ENCODE data around the gene AUH.
"Not testable (repeated sequence)": the region's sequence is repeated elsewhere in the genome, so short reads cannot be mapped to it uniquely, and the experiment has no call there.

AUH gene

DNA sequence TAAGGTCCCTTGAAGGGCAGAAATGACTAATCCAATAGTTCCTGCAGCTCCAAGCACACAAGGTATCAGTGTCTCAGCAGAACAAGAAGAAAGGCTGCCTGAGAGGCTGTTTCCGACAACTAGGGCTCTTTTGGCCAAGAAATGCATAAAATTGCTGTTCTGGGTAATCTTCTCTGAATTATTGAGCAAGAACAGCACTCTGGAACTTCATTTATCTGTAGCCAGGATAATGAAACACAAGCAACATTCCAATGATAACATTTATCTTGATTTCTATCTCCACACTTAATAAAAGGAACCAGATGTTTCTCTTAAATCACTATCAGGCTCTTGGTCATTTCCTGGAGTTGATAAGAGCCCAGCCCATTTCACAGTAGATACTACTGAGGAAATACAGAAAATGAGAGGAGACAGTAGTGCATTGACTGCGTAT is 17.0 kb upstream of the AUH start:
- no peak for DNase-seq

DNA sequence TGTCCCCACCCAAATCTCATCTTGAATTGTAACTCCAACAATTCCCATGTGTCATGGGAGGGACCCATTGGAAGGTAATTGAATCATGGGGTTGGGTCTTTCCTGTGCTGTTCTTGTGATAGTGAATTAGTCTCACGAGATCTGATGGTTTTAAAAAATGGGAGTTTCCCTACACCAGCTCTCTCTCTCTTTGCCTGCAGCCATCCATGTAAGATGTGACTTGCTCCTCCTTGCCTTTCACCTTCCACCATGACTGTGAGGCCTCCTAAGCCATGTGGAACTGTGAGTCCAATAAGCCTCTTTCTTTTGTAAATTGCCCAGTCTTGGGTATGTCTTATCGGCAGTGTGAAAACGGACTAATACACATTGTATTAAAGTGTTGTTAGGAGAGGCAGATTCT is 16.3 kb upstream of the AUH start:
- DNase-seq = not testable (repeated sequence)

DNA sequence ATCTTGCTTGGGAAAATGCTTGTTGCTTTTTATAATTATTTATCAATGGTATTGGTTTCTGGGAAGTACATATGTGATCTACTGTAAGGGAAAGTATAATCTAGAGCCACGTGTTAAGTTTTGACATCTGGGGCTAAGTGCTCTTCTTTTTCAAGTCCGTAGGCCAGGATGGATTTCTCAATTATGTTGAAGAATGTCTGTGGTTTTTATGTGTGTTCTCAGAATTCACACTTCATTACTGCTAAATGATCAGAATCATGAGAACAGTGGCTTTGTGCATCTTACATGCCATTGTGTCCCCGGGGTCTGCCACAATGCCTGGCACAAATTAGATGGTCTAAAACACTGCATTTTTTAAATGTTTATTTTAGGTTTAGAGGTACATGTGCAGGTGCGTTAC is 14.5 kb upstream of the AUH start:
- no peak for DNase-seq

DNA sequence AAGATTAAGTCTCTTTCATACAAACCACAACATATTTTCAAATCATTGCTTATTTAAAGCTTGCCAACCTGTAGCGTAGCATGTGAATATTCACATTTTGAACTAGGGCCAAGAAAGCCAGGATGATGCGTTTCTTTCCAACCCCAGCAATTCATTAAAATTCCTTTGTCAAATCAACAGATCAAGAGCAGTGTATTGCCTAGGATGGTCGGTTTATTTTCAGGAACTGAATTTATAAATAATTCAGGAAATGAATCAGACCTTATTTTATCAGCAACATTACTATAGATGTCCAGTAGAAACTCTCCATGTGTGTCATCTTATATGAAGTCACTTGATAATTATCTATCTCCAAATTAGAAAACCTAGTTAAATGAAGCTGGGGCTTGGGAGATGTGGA is 13.2 kb upstream of the AUH start:
- DNase-seq = no peak

DNA sequence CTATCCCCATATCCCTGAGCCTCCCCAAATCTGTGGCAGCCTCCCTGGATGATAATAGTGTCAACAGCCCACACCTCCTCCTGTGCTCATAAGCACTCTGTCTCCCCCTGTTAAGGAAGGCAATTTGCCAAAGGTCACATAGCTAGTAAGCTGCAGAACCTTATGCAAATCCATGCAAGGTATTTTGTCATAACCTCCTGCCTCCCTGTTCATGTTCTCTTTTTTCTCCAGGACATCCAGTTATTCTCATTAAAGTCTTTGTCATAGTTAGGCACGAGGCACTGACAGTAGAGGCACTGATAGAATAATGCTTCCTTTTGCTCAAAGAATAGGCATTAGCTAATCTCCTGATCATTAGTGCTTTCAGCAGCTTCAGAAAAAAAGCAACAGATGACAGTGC is 10.2 kb upstream of the AUH start:
- no peak for DNase-seq

DNA sequence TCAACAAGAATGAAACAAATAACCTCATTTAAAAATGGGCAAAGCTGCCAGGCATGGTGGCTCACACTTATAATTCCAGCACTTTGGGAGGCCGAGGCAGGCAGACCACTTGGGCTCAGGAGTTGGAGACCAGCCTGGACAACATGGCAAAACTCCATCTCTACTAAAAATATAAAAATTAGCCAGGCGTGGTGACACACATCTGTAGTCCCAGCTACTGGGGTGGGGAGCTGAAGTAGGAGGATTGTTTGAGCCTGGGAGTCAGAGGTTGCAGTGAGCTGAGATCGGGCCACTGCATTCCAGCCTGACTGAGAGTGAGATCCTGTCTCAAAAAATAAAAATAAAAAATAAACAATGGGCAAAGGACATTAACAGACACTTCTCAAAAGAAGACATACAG is 8.3 kb upstream of the AUH start:
- DNase-seq = not testable (repeated sequence)

DNA sequence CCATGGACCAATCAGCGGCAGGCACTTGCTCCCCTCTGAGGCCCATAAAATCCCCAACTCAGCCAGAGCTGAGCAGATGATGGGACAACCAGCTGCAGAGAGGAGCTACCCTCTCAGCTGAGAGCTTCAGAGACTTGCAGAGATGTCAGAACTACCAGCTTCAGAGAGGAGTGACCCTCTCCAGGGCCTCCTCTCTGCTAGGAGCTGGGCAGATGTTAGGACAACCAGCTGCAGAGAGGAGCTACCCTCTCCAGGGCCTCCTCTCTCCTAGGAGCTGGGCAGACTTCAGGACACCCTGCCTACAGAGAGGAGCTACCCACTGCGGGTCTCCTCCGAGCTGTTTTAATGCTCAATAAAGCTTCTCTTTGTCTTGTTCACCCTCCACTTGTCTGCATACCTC is 3.0 kb upstream of the AUH start:
- no peak for DNase-seq

DNA sequence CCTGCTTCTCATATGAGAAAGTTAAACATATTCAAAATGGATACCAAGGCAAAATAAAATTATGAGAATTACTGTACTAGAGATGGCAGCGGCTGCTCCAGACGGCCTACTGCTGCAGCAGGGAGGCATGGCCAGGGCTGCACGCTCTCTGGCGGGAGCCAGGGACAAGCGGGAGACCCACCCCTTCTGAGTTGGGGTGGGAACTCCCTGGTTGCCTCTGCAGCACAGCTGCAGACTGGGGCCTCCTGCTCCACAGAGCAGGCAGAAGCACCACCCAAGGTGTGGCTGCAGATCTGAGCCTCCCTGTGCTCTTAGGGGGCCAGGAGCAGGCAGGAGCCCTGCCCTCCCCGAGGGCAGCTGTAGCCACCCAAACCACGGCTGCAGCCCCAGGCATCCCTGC is 2.3 kb upstream of the AUH start:
- DNase-seq = no peak

DNA sequence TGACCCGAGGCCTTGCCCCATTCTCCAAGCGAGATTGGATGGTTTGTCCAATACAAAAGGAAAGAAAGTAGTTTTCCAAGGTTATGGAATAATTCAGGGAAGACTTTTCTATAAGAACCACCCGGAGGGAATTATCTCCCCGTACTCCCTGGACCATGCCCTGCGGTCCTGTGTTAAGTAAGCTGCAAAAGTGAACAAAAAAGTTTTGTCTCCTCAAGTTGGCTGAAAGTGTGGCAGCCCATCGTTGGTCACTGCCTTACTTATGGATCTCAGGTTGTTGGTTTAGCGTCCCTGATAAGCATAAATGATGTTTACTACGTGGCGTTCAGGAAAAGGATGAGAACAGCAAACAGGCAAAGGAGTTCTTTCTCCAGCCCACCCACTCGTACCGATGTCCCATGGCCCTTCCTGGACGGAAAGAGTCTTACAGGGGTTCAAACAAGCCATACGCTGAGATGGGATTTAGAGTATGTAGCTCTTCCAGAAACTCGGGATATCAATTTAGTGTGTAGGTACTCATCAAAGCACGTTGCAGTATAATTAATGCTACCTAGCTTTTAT is 413 bp upstream of the AUH start:
- DNase-seq = no peak

DNA sequence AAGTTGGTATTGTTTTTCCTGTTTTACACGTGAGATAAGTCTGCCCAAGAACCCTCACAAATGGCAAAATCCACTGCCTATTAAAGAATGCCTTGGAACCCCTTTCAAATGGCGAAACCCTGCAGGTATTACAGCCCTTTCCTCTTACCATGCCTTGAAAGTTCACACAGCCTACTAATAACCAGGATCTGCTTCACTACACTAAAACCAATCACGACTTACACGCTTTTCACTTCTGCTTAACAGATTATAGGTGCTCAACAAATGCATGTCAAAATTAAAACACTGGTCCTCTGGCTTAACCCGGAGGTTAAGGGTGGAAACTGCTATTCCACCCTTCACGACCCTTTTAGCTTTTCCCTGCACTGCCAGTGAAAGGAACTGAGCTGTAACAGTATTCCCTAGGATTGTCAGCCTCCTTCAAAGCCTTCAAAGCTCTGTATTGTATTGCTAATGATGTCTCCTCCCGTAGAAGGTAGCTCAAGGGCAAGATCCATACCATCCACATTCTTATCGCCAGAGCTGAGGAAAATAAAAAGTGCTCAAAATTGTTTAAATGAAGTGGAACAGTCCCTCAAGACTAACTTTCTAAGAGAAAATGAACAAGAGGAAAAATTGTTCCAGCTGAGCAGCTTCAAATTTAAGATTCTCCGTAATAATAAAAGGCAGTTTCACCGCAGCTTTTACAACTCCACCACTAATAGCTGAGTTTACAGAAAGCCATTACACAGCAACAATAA is 997 bp downstream of the AUH start:
- no peak for DNase-seq

DNA sequence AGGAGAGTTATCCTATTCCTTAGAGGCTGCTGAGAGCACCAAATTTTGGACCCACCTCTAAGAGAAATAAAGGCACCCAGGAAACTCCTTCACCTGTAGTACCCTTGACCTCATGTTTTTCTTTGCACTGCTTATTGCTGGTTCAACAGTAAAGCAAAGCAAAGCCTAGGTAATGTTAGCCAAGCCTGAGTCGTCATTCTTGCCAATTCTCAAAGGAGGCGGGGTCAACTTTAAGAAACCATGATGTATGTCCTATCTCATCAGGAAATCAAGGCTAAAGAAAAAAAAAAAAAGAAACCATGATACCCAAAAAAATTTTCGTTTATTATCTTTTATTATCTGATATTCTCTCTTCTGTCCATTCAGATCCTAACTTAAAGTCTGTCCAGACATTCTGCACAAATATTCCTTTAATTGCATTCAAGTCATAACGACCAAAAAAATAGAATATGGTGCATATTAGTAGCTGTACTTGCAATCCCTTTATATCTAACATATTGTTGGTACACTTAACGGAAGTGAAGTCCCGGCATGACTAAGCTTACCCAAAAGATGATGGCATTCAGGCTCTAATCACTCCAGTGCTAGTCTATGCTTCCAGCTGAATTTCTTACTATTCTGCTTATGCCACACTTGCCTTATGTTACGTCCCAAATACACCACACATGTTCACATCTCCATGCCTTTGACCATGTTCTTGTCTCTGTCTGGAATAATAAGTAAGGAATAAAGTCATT is 1.8 kb downstream of the AUH start:
- no peak for DNase-seq

DNA sequence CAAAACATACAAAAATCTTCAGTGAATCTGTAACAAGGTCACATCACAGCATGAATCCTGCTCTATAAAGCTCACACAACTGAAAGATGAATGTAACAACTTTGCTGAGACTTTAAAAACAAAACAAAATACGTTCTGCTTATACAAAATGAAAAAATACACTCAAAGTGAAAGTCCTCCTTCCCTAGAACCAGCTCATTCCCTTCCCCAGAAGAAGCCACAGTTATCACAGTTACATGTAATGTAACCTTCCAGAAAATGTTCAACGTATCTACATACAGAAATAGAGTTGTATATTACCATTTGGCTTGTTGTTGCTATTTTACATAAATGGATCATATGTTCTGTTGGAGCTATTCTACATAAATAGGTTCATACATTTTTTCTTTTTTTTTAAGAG is 2.6 kb downstream of the AUH start:
- no peak for DNase-seq

DNA sequence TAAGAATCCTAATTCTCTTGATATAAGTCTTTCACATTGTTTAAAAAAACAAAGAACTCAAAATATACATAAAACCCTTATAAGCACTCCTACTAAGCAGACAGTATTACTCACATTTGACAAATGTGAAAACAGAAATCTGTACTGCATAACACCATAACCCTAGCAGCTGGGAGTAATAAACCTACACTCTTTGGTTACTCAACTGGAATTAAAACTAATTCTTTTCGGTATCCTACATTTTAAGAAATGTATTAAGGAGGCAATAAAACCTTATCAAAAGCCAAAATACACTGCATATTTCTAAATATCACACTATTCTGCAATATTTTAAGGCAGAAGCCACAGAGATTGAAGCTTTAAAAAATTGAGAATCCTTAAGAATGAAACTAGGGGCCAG is 6.8 kb downstream of the AUH start:
- no peak for DNase-seq

DNA sequence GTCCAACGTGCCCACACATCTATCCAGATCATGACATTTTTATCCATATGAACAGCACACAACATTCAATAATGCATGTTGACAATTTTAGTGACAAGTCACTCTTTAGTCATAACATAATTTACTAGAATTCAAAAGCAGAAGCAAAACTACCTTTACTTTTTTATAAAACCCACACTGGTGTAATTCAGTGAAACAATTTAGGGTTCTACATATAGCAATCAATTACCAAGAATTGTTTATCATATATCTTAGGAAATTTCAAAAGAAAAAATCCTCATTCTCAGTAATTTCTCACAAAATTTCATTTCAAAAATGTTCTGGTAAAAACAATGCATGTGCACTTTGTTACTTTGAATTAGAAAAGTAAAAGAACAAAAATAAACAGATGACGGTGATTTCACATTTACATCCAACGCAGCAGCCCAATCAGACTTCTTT is 12.6 kb downstream of the AUH start:
- DNase-seq = no peak

DNA sequence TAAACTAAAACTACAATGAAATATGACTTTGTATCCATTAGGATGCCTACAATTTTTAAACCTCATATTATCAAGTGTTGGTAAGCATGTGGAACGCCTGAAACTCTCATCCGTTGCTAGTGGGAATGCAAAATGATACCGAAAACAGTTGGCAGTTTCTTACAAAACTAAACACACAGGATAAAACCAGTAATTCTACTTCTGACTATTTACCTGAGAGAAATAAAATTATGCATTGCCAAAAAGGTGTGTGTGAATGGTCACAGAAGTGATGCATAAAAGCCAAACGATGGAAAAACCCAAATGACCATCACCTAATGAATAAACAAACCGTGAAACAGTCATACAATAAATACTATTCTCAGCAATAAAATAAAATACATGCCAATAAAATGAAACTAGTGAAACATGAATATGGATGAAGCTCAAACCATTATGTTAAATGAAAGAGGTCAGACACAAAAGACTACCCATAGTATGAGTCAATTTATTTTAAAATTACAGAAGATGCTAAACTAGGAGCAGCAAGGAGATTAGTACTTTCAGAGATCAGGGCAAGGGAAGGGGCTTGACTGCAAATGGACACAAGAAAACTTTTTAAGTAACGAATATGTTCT is 13.4 kb downstream of the AUH start:
- no peak for DNase-seq

DNA sequence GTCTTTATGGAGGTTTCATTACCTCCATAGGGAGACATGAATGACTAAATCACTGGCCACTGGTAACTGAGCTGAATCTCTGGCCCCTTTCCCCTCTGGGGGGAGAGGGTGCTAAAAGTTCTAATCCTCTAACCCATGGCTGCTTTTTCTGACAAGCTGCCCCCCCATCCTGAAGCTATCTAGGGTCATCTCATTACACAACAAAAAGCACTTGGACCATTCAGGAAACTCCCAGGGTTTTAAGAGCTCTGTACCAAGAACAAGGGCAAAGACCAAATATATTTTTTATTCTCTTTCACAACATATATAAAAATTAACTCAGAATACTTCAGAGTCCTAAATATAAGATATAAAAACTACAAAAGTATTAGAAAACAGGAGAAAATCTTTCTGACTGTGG is 14.3 kb downstream of the AUH start:
- DNase-seq = no peak

DNA sequence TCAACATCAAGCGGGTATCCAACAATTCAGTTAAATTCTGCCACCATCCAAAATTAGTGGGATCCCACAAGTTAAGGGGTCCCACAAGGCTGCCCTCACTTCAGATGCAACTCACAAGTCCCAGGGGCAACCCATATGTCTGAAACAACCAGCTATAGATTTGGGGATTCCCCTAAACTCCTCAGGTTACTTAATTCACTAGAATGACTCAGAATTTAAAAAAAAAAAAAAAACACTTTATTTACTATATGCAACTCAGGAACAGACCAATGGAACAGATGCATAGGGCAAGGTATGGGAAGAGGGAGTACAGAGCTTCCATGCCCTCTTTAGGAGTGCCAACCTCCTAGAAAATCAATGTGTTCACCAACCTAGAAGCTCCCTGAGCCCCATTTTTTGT is 15.1 kb downstream of the AUH start:
- DNase-seq = no peak

DNA sequence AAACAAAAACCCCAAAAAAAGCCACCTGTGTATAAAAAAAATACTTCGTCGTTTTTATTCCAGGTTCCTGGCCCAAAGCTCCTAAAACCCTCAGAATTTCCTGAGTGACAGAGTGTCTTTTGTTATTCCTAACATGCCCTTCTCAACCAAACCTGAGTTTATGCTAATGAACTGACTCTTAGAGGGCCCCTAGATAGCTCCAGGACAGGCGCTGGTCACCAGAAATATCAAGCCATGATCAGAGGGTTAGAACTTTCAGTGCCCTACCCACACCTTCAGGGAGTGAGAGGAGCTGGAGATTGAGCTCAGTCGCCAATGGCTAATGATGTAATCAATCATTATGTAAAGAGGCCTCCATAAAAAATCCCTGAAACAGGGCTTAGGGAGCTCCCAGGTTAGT is 15.7 kb downstream of the AUH start:
- DNase-seq = no peak

DNA sequence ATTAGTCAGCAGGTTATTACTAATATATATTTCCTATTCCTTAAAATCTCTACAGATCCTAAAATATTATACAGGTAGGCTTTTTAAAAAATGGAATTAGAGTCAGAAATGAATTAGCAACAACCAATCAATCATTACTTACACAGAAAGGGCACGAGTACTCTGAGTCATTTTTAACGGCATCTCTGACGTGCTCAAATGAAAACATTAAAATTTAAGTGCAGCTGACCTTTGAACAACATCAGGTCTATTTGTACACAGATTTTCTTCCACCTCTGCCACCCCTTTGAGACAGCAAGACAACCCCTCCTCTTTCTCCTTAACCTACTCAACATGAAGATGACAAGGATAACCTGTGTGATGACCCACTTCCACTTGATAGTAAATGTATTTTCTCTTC is 19.1 kb downstream of the AUH start:
- DNase-seq = no peak

DNA sequence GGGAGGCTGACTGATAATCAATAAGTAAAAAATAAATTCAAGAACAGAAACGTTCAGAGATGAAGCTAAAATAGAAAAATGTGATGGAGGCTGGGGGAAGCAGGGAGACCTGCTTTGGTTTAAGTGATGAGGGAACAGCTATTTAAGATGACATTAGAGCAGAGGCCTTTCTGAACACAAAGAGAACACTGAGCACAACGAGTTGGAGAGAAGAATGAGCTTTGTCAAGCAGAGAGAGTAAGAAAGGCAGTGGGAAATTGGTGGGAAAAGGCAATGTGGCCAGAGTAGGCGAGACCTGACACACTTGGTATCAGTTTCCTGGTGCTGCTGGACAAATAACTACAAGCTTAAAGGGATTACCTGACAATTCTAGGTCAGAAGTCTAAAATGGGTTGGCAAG is 20.0 kb downstream of the AUH start:
- DNase-seq = no peak

DNA sequence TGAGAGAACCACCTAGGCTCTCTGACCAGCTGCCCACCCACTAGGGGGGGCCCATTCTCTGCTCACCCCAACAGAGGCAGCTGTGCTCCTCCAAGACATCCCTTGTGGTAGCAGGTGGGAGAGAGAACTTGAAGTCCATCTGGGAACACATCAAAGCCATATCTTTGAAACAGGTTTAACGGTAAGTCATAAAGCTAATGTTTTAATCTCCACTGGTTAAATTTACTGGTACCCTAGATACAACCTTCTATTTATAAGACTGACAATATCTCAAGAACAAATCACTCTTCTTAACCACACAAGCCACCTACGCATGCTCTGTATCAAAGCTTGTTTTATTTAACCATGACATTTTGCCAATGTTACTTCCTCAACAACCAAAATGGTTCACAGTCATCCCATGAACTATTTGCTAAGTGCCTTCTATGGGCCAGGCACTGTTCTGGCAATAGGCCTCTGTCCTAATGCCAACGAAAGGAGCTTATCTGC is 20.4 kb downstream of the AUH start:
- no peak for DNase-seq

DNA sequence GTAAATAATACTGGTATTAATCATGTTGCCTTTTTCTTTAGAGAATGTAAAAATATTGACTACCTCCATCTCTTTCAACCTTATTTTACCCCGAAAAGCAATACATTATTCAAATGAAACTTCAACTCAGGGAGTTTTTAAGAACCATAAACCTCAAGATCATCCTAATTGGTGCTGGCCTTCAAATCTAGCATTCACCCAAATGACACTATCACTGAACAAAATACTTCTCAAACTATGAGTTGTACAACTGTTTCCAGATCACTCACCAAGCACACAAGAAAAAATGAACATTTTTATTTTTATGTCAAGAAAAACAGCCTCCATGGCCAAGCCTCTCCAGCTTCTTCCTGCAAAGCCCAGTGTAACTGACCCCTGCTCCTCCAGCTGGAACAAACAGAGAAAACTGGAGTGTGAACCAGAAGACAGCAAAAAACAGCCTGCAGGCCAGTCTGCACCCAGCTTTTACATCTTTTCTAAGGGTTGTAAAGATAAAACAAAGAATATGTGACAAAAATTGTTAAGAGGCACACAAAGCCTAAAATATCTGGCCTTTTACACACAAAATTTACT is 21.2 kb downstream of the AUH start:
- no peak for DNase-seq

DNA sequence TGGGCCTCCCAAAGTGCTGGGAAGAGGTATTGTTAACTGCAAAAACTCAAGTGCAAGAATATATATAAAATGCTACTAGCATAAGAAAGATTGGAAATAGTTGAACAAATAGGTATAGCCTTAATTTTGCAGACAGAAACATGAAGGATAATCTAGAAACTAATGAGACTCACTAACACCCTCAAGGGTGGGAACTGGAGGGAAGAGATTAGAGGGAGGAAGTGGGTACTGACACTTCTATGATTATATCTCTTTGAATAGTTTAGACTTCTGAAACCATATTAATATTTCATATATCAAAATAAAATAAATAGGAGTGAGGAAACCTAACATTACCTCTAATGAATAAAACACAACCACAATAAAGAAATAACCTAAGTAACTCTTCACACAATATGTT is 23.0 kb downstream of the AUH start:
- no peak for DNase-seq
